GM21786 (cell line): ENCODE data around the gene CTAG1B.
"Not testable (repeated sequence)": the region's sequence is repeated elsewhere in the genome, so short reads cannot be mapped to it uniquely, and the experiment has no call there.

ENCODE experiments used
- ATAC-seq: cut with Tn5 transposase; IDR thresholded peaks from one replicate; pipeline ENCODE4 v1.9.1; 2021; ENCODE audit not compliant: unreplicated experiment

CTAG1B gene

DNA sequence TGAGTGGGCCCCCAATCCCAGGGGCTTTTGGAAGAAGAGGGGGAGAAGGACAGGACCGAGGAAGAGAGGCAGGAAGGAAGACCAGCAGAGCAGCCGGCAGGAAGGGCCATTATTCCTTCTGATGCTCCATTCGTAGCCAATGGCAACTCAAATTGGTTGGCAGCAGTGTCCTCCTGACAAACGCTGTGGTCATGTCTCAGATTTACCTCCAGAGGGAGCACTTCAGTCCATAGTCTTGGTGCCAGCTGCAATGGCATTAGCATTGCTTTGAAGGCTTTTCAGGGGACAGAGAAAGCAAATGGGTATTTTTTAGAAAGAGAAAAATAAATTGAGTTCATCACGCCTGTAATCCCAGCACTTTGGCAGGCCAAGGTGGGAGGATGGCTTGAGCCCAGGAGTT is 9.9 kb upstream of the CTAG1B start:
- not testable (repeated sequence) for ATAC-seq

DNA sequence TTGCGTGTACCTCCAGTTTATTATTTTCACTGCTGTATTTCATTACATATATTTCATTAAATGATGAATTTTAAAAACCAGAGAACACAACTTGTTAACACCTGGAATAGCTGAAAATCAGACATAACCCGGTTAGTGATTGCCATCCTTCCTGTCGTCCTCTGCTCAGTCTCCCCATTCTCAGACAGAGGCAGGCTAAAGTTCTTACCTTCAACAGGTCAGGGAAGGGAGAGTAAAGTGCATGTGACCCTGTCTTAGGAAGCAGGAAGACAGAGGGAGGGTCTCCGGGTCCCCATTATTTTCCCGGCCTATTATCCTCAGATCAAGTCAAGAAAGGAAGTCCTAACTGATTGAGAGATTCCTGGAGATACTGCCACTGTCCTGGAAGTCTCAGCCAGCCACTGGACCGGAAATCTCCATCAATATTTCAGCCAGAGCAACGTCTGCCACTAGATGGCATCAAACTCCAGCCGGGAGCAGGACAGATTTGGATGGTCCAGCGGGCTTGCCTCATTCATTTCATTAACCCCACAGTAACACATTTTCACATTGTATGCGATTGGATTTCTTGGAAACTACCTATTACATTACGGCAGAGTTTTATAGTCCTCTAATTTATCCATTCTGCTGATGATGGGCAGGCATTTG is 1.8 kb upstream of the CTAG1B start:
- not testable (repeated sequence) for ATAC-seq

DNA sequence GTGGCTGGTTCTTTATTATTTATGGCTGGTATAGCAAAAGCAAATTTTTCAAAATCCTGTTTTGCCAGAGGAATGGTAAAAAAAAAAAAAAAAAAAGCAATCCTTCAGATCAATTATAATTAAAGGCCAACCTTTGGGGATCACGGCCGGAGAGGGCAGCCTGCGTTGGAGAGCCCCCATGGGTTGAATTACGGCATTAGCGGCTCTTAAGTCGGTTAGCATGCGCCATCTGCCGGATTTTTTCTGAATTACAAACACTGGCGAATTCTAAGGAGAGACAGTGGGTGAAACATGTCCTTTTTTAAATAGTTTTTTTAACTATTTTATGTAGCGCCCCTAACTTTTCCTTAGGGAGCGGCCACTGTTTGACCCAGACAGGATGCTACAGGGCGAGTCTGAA is 5.5 kb downstream of the CTAG1B start:
- ATAC-seq, result not testable (repeated sequence)

DNA sequence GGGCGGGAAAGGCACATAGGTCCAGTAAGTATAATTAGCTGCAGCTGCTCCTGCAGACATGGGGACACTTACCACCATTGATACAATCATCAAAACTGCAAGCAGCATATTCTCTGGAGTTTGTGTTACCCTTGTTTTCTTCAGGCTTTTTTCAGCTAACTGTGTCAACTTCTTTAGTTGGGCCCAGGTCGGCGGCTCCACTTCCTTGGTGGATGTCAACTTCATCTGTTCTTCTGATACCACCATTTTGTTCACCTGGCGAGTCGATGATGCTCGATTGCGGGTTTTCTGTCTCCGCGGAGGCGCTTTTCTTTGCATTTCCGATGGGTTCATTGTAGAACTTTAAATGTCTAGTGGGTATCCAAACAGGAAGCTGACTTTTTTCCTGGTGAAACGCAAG is 7.9 kb downstream of the CTAG1B start:
- ATAC-seq, result not testable (repeated sequence)

DNA sequence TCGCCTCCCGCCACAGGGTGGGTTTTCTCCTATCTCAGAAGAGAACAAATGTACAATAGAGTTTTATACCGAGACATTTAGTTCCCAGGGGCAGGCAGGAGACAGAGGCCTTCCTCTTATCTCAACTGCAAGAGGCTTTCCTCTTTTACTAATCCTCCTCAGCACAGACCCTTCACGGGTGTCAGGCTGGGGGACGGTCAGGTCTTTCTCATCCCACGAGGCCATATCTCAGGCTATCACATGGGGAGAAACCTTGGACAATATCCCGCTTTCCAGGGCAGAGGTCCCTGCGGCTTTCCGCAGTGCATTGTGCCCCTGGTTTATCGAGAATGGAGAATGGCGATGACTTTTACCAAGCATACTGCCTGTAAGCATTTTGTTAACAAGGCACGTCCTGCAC is 10.3 kb downstream of the CTAG1B start:
- not testable (repeated sequence) for ATAC-seq

DNA sequence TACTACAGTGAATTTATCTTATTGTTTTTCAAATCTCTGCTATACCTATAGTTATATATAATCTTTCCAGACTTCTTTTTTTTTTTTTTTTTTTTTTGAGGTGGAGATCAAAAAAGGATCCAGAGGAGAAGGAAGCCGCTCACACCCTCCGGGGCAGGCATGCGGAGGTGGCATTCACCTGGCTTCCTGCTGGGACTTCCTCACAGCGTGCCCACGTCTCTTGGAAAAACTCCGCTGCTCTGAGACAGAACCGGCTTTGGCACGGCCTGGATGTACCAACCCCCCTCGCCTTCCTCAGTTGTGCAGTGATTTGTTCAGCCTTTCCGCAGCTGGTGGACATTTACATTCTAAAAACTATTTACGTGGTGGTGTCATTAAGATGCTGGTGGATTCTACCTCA is 11.1 kb downstream of the CTAG1B start:
- ATAC-seq, result not testable (repeated sequence)

DNA sequence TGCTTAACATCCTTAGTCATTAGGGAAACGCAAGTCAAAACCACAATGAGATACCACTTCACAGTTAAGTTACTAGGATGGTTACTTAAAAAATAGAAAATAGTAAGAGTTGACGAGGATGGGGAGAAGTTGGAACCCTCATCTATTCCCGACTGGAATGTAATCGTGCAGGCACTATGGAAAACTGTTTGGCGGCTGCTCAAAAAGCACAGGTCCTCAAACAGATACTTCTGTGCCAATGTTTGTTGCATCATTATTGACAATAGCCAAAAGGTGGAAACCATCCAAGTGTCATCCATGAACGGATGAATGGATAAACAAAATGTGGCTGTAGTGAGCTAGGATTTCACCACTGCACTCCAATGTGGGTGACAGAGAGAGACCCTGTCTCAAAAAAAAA is 11.7 kb downstream of the CTAG1B start:
- ATAC-seq, result no peak

DNA sequence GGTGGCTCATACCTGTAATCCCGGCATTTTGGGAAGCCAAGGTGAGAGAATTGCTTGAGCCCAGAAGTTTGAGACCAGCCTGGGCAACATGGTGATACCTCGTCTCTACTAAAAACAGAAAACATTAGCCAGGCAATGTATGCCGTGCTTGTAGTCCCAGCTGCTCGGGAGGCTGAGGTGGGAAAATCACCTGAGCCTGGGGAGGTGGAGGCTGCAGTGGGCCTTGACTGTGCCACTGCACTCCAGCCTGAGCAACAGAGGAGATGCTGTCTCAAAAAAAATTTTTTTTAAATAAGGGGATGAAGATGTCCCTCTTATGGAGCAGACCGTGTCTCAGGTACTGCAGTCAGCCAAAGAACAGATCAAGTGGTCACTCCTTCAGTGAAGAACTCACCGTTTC is 13.5 kb downstream of the CTAG1B start:
- no peak for ATAC-seq

DNA sequence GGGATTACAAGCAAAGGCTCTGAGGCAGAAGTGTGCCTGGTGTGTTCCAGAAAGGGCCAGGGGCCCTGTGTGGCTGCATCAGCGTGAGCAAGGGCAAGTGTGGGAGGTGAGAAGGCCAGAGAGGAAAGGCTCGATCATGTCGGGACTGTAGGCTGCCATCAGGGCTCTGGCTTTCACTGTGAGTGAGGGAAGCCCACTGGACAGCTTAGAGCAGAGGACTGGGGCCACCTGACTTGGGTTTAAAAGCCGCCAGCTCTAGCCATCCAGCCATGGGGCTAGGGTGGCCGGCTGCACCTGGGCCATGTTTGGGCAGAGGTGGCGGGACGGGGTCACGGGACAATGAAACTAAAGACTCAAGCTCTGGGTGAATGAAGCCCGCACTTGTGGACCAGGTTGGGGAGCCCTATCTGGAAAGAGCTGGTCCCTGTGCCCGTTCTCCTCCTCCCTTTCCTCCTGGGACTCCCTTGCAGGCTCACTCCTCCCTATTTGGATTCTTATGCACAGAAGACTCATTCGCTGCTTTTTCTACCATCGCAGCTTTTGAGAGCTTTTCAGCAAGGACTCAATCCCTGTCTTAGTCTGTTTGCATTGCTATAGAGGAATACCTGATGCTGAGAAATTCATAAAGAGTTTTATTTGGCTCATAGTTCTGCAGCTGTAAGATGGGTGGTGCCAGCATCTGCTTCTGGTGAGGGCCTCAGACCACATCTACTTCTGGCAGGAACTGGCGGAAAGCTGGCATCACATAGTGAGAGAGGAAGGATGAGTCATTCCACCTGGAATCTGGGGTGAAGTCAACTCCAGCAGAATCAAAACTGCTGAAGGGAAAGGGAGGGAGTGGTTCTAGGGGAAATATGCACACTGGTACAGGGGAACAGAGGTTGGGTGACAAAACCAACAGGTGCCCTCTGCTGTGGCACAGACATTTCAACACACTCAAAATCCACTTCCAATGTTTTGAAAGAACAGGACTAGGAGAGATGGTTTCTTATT is 15.3 kb downstream of the CTAG1B start:
- no peak for ATAC-seq

DNA sequence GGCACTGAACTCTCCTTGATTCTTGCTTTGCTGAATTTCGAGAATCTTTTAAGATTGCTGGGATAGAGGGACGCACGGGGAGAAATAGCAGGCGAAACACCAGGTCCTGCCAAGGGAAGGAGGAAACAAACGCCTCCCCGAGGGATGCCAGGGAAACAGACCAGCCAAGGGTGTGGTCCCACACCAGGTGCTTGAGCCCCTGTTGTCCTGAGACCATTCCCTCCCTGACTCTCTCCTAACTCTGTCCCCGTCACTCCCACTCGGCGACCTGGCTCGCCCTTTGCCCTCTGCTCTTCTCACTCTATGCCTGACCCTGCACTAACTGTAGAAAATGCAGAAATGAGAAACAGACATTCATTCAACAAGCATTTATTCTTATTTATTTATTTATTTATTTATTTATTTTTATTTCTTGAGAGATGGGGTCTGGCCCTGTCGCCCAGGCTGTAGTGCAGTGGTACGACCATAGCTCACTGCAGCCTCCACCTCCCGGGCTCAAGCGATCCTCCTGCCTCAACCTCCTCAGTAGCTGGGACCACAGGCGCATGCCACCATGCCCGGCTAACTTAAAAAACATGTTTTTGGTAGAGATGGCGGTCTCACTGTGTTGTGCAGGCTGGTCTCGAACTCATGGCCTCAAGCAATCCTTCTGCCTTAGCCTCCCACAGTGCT is 16.2 kb downstream of the CTAG1B start:
- no peak for ATAC-seq

DNA sequence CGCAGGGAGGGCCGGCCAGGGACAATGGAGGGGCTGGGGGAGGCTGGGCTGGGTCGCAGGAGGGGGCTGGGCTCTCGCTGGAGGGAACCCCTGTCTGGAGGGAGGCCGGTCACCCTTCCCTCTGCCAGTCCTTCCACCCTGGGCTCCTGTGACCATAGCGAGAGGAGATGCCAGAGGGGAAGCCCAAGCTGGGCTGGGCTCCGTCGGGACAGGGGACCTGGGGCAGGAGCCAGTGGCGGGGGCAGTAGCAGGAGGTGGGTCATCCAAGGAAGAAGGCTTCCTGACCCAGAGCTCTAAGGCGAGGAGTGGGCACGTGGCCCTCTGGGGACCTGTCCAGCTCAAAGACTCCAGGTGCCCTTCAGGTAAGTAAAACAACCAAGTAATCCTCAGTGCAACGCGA is 16.9 kb downstream of the CTAG1B start:
- ATAC-seq, result no peak

DNA sequence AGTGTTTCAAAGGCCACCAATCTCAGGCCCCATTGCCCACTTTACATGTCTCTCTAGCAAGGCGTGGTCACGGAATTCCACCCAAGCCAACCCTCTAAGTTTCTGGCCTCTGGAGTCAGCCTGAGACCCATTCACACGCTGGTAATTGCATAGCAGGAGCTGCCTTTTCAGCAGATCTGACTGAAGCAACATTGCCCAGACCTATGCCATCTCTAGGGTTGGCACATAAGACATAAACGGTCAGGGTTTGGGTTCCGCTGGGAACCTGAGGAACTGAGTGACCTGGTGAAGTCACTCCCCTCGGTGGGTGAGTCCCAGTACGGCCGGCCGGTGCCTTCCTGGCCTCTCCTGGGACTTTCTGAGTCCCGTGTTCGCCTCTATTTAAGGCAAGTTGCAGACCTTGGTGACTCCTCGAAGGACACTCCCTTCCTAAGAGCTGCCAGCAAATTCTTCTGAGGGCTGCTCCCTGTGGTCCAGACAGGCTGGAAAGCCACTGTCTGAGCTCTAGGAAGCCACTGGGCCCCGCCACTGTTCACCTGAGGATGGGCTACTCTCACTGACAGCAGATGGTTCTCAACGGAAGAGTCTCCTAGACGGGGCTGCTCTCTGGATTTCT is 18.2 kb downstream of the CTAG1B start:
- no peak for ATAC-seq

DNA sequence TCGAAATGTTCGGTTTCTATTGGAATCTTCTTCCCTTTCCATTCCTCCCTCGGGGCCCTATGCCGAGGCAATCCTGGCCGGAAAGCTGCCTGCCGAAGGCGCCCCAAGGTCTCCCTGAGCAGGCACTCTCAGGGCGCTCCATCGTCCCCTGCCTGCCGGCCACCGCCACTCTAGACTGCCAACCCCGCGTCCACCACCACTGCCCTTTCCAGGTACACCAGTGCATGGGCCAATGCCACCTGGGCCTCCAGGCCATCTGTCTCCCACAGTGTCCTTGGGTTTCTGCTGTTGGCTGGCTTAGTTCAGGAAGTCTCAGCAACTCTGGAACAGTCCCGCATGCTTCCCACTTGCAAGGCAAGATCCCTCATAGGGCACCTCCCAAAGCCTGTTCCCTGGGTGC is 19.6 kb downstream of the CTAG1B start:
- no peak for ATAC-seq

DNA sequence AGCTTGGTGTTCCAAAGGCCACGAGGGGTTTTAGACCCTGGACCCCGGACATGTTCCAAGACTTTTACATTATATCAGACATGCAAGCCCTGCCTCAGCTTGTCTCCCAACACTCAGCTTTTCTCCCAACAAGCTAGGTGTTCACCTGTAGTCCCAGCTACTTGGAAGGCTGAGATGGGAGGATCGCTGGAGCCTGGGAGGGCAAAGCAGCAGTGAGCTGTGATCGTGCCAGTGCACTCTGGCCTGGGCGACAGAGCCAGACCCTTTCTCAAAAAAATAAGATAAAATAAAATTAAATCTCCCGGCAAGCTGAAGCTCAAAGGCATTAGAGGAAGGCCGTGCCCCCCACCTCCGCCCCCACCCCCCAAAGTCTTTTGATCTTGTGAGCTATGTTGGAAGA is 20.4 kb downstream of the CTAG1B start:
- ATAC-seq, result no peak

DNA sequence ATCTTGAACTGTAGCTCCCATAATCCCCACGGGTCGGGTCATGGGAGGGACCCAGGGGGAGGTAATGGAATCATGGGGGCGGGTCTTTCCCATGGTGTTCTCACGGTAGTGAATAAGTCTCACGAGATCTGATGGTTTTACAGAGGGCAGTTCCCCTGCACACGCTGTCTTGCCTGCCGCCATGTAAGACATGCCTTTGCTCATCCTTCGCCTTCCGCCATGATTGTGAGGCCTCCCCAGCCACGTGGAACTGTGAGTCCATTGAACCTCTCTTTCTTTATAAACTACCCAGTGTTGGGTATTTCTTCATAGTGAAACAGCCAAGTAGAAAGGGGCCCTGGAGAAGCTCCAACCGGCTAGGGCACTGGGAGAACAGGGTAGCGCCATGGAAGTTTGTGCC is 21.9 kb downstream of the CTAG1B start:
- ATAC-seq, result no peak

DNA sequence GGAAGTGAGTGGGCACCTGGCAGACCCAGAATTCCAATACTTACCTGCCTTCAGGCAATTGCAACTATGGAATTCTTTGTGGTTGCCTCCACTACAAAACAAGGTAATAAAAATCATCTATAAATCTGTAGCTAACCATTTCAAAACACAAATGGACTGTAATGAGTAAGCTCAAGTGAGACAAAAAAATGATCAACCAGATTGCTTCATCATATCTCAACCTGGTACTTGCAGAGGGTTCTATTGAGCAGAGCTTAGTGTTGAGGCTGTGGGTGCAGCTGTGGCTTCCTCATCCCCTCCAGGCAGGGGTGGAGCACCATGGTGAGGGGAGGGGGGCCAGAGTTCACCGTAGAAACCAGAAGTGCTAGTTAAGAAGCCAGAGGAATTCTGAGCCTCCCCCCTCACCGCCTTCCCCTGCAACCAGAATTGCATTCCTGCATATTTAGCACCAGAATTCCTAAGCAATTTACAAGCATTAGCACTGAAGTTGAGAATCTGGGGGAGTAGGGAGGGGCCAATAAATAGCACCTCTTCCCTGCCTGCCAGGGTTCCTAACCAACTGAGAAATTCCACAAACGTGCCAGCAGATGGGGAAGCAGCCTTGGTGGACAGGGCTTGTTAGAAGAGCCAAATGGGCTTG is 22.7 kb downstream of the CTAG1B start:
- no peak for ATAC-seq

DNA sequence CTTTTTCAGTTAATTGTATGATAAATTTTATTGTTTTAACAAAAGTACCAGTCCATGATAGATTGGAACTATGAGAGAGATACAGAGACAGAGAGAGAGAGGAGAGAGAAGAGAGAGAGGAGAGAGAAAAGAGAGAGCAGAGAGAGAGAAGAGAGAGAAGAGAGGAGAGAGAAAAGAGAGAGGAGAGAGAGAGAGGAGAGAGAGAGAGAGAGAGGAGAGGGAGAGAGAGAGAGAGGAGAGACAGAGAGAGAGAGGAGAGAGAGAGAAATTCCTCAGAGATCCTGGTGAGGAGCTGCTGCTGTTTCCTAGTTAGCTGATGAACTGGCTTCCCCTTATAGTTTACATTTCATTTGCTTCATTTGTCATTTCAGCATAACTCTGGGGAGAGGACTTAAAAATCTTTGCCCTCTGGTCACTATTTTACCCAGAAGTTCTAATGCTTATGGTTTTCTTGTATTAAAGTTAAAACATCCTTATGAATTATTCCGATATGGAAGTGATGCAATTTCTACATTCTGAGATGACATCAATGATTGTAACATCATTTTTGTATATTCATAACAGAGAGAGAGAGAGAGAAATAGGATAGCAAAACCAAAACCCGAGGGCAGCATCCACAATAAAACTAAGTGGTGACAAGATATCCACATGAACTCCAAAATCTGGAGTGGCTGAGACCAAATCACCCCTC is 23.4 kb downstream of the CTAG1B start:
- ATAC-seq, result no peak

DNA sequence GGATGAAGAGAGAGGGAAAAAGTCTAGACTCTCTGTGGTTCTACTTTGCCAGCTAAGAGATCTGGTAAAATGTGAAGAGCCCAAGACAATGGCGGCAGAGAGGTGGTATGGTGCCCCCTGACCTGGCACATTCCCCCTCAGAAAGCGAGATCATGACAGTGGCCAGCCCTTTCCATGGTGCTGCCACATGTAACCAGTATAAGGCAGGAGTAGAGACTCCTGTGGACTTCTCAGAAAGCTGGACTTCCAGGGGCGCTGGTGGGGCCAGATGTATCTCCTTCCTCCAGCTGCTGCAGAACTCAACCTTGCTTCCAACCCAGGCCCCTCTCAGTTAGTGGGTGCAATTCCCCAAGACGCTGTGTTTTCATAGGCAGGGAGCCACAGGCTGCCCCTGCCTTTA is 24.6 kb downstream of the CTAG1B start:
- no peak for ATAC-seq

DNA sequence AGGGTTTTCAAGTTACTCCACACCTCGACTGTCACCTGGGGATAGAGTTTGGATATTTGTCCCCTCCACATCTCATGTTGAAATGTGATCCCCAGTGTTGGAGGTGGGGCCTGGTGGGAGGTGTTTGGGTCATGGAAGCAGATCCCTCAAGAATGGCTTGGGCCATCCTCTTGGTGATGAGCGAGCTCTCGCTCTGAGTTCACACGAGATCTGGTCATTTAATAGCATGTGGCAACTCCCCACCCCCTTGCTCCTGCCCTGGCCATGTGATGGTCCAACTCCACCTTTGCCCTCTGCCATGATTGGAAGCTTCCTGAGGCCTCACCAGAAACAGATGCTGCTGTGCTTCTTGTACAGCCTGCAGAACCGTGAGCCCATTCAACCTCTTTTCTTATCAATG is 25.9 kb downstream of the CTAG1B start:
- ATAC-seq, result no peak

DNA sequence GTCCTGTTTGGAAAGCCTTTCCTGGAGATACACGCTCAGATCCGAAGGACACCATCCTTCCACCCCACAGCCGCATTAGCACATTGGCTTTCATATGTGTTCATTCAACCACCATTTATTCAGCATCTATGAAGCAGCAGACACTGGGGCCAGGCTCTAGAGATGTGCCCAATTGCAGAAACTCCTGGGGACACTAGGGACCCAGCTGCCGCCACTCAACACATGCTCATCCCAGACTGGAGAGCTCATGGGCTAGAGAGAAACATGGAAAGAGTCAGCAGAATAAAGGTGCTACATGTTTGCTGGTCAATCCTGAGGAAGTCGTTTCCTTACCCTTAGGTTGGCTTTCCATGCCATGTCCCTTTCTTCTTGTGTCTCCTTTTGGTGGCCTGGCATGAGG is 26.6 kb downstream of the CTAG1B start:
- no peak for ATAC-seq
